Stomach (tissue), 9 donors: ENCODE results near the gene SSBP3. TPM values are rescaled to one million over a fixed set of nuclear protein-coding genes. Genes with fewer than 3 reads are reported as not detected.

ENCODE experiments used
- DNase-seq, 2 donors: peaks; one replicate each; pipeline versions ENCODE4 v3.0.0 to v3.0.0-alpha.2; 2013 to 2019
- H3K27ac ChIP-seq, 5 donors: fragments of 200-600 bp in 4 of 5; sonication (generic) in 4 of 5; one replicate each; pipeline ENCODE4 v1.5.1; 2013 to 2019; ENCODE audit warnings: mild to moderate bottlenecking in 1 of 5, moderate library complexity in 1 of 5
- H3K27me3 ChIP-seq, 3 donors: fragments of 200-600 bp; sonication (generic); one replicate each; pipeline ENCODE4 v1.5.1; 2017 to 2019; ENCODE audit warnings: mixed run types in 1 of 3
- H3K36me3 ChIP-seq, 4 donors: fragments of 200-600 bp; sonication (generic); 1 replicate in 3 of 4; 2 replicates in 1 of 4; pipeline ENCODE4 v1.5.1; 2016 to 2019
- H3K4me1 ChIP-seq, 4 donors: fragments of 200-600 bp; sonication (generic); one replicate each; pipeline ENCODE4 v1.5.1; 2016 to 2019
- H3K4me3 ChIP-seq, 4 donors: fragments of 200-600 bp; sonication (generic) in 3 of 4; one replicate each; pipeline ENCODE4 v1.5.1; 2016 to 2019; ENCODE audit warnings: mild to moderate bottlenecking in 1 of 4
- H3K9me3 ChIP-seq, 4 donors: fragments of 200-600 bp; sonication (generic); one replicate each; pipeline ENCODE4 v1.5.1; 2016 to 2019
- EP300 ChIP-seq: sonication (generic); formaldehyde crosslinking; IDR thresholded peaks from one replicate; pipeline ENCODE4 v1.6.1; 2017; ENCODE audit warnings: antibody characterized with exemption
- POLR2A ChIP-seq, 4 donors: fragments of 450-650 bp; IDR thresholded peaks; one replicate each; pipeline ENCODE4 v1.6.1; 2016; ENCODE audit warnings: antibody characterized with exemption in 4 of 4, control low read depth in 2 of 4, mild to moderate bottlenecking in 1 of 4, moderate library complexity in 1 of 4
- POLR2AphosphoS5 ChIP-seq, 3 donors: sonication (generic); formaldehyde crosslinking; IDR thresholded peaks; one replicate each; pipeline ENCODE4 v1.6.1; 2016; ENCODE audit warnings: antibody characterized with exemption in 3 of 3
- WGBS, 5 donors: extraction: QIAGEN DNeasy Blood & Tissue Kit in 3 of 5; methylation state at CpG; one replicate each; pipeline versions ENCODE4 v1.1.5 to v1.1.7; 2013 to 2018; 5-methylcytosine and 5-hydroxymethylcytosine counted together
- intact Hi-C: fragments of 100-400 bp; cut with DNase I; formaldehyde crosslinking; loops from one replicate; pipeline ENCODE4 v1.15.1; 2023; ENCODE audit warnings: low total_unique reads
- polyA plus RNA-seq, 3 donors: library from polyadenylated mRNA; stranded (reverse); fragments of 200-250 nt; gene quantifications; one replicate each; pipeline ENCODE4 v1.2.3, GENCODE V29; 2013
- total RNA-seq, 5 donors: library from RNA; depleted of rRNA; stranded (reverse); fragments of >200 nt; gene quantifications; one replicate each; pipeline versions ENCODE4 v1.1.0 to v1.2.3, GENCODE V29; 2014 to 2016
- TF ChIP-seq, protein P1 (sequence below), 7 experiments: fragments of 450-650 bp in 4 of 7; fragments of 200-600 bp in 3 of 7; sonication (generic) in 3 of 7; IDR thresholded peaks; one replicate each; pipeline ENCODE4 v1.5.1; 2016 to 2019; ENCODE audit warnings: antibody characterized with exemption in 7 of 7, control low read depth in 2 of 7, mild to moderate bottlenecking in 1 of 7
- donor health status: healthy with polysubstance abuse.
- donor health status: Bipolar disorder and iron deficiency.
- donor health status: healthy.

Gene SSBP3
- total and polyA plus RNA-seq, 8 donors, result 4.3 to 100 (median 38.1) TPM

DNA sequence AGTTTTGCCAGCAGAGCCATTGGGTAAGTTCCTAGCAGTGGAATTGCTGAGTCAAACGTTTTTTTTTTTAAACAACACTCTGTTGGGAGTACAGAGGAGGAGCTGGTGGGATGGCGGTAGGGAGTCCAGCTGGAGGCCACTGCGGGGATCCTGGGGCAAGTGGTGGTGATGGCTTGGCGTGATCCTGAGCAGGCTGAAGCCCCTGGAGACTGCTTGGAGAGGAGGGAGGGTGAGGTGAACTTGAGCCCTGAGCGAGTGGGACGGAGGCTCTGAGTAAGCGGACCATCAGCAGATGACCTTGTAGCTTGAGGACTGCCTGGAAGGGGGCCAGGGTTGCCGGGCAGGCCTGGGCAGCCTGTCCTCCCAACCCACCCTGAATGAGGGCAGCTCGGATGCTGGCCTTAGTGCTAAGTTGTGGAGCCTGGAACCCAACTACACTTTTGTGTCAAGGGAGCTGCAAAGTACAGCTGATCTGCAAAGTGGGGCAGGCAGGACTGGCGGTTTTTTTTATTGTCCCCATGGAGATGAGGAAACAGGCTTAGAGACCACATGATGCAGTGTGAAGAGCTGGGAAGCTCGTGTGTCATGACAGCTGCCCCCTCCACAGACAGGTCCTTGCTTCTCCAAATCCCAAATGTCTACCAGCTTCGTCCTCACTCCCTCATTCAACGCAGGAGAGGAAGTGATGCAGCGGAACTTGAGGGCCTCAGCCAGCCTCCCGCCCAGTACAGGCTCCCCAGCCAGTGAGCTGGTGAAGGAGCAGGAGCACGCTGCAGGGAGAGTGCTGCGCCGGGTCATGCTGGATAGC lies 186.0 kb downstream of the SSBP3 start:
- Histone ChIP-seq H3K9me3 (no peaks in the 10 kb centered on the region), H3K4me1 (peaks cover 26 to 41% (median 32%) of the 10 kb centered on the region in 4 donors), H3K36me3 (peaks cover 36 to 69% (median 57%) of the 10 kb centered on the region in 4 donors), H3K27ac (peak overlapping the region in 4 of 5 donors; percentile 70 to 87 (median 78)), H3K27me3 (no peaks in the 10 kb centered on the region), H3K4me3 (no peak overlapping the region)
- peak in 1 of 2 donors; percentile 60 for DNase-seq
- intact Hi-C loops, result no loop called here
- TF ChIP-seq, protein P1, sequence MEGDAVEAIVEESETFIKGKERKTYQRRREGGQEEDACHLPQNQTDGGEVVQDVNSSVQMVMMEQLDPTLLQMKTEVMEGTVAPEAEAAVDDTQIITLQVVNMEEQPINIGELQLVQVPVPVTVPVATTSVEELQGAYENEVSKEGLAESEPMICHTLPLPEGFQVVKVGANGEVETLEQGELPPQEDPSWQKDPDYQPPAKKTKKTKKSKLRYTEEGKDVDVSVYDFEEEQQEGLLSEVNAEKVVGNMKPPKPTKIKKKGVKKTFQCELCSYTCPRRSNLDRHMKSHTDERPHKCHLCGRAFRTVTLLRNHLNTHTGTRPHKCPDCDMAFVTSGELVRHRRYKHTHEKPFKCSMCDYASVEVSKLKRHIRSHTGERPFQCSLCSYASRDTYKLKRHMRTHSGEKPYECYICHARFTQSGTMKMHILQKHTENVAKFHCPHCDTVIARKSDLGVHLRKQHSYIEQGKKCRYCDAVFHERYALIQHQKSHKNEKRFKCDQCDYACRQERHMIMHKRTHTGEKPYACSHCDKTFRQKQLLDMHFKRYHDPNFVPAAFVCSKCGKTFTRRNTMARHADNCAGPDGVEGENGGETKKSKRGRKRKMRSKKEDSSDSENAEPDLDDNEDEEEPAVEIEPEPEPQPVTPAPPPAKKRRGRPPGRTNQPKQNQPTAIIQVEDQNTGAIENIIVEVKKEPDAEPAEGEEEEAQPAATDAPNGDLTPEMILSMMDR (IDR thresholded peaks at IDR 0.05), result no peak
- TF ChIP-seq POLR2AphosphoS5 (IDR thresholded peaks at IDR 0.05), result no peak
- TF ChIP-seq EP300, result no peak
- 38 to 59% (median 53%) methylated on average over 14 to 18 of the region's 18 CpGs for WGBS, 5 donors

DNA sequence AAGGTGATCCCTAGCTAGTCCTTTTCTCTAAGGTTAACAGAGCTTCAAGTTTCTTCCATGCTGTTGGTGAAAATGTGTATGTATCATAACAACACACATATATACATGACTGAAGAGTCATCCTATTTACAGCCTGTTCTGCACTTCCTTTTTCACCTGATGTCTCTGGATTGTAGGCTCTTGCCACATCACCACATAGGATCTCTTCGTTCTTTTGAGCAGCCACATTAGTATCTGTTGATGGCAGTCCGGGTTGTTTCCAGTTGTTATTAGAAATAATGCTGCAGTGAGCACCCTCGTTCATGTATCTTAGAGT lies 186.5 kb downstream of the SSBP3 start:
- peak overlapping the region in 4 of 5 donors; percentile 70 to 87 (median 78) for H3K27ac ChIP-seq
- intact Hi-C loops, result loop anchor here (10.0 kb wide), 1 partner anchor 185 kb away; the partner anchor contains the start of gene SSBP3

DNA sequence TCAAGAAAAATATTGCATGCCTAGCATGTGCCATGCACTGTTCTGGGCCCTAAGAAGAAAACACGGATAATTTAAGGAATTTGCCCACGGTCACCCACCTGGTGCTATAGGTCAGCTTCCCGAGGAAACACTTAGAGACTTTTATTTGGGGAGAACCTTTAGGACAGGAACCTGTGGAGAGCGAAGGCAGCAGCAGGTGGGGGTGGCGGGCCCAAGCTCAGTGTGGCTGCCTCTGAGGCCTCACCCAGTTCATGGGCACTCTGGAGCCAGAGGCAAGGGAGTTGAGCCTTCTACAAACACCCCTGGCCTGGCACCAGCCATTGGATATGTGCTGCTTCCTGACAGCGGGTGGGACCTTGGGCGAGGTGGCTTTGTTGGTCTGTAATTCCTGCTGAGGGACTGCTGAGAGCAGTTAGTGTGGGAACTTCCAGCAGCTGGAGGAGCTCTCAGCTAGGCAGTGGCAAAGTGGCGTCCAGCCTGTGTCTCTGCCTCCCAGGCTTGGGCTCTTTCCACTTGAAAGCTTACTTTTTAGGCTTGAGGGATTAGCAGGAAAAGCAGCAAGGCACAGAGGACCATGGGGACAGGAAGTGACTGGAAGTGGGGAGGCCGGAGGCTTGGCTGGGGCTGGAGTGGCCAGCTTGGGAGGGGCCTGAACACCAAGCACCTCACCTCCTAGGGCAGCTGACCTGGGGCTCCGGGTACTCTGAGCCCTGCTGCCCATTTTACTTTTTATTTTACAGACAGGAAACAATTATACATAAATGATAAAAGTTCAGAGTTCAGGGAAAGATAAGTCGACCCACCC lies 187.1 kb downstream of the SSBP3 start:
- intact Hi-C loops, result loop anchor here (10.0 kb wide), 1 partner anchor 186 kb away; the partner anchor contains the start of gene SSBP3
- Histone ChIP-seq H3K4me1 (peaks cover 26 to 41% (median 32%) of the 10 kb centered on the region in 4 donors), H3K9me3 (no peaks in the 10 kb centered on the region), H3K36me3 (peaks cover 47 to 69% (median 61%) of the 10 kb centered on the region in 4 donors), H3K27me3 (no peaks in the 10 kb centered on the region), H3K27ac (peak overlapping the region; percentile 70 to 87 (median 75)), H3K4me3 (no peak overlapping the region)
- 24 to 47% (median 35%) methylated on average over 11 of the region's 11 CpGs for WGBS, 5 donors
- peak; percentile 59 to 64 for DNase-seq
- TF ChIP-seq EP300 (no peak), POLR2A (IDR thresholded peaks at IDR 0.05) (no peak), POLR2AphosphoS5 (IDR thresholded peaks at IDR 0.05) (no peak)
- TF ChIP-seq, protein P1 (IDR thresholded peaks at IDR 0.05), result no peak

More for the DNA sequence above, 186.5 kb downstream of the SSBP3 start:
- Histone ChIP-seq H3K27me3 (no peaks in the 10 kb centered on the region), H3K9me3 (no peaks in the 10 kb centered on the region), H3K36me3 (peaks cover 42 to 69% (median 58%) of the 10 kb centered on the region in 4 donors), H3K4me1 (peaks cover 26 to 41% (median 32%) of the 10 kb centered on the region in 4 donors), H3K4me3 (no peak overlapping the region)
- WGBS, 5 donors, result 42 to 66% (median 50%) methylated on average over 3 of the region's 3 CpGs
- TF ChIP-seq POLR2AphosphoS5 (IDR thresholded peaks at IDR 0.05) (no peak), POLR2A (IDR thresholded peaks at IDR 0.05) (no peak), EP300 (no peak)
- TF ChIP-seq, protein P1 (IDR thresholded peaks at IDR 0.05), result no peak
- no peak for DNase-seq

DNA sequence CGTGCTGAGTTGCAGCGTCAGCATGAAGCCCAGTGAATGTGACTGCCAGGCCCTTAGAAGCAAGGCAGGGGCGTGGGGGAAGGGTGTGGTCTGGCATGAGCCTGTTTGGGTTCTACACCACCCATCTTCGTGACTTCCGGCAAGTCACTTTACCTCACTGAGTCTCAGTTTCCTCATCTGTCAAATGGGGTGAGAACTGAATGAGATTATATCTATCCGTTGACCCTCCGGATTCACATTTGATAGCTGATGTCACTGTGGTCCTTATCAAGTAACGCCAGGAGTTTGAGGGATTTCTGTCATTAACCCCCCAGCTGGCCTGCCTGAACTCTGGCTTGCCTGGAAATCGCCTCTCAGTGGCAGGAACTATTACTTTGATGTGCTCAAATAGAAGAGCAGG lies 190.7 kb downstream of the SSBP3 start:
- intact Hi-C loops, result loop anchor here (10.0 kb wide), 1 partner anchor 189 kb away; the partner anchor contains the start of gene SSBP3
- H3K4me3 ChIP-seq, result no peak overlapping the region
- no peaks in the 10 kb centered on the region for H3K9me3 ChIP-seq
- DNase-seq, result no peak
- peaks cover 83 to 92% (median 85%) of the 10 kb centered on the region in 4 donors for H3K36me3 ChIP-seq
- no peaks in the 10 kb centered on the region for H3K27me3 ChIP-seq
- 89 to 95% (median 92%) methylated on average over 9 of the region's 9 CpGs for WGBS, 5 donors
- TF ChIP-seq, protein P1 (IDR thresholded peaks at IDR 0.05), result no peak
- TF ChIP-seq POLR2AphosphoS5 (IDR thresholded peaks at IDR 0.05) (no peak), POLR2A (IDR thresholded peaks at IDR 0.05) (no peak), EP300 (no peak)
- H3K4me1 ChIP-seq, result peaks cover 23 to 31% (median 27%) of the 10 kb centered on the region in 4 donors
- H3K27ac ChIP-seq, result no peak overlapping the region
